ENCODE data around the gene XYLT1. TPM values are rescaled to one million over a fixed set of nuclear protein-coding genes. Genes with fewer than 3 reads are reported as not detected.

Gene XYLT1
- total RNA-seq, 1 experiment from 2014 or later: 25.0 TPM

GRCh38 chr16:17160285-17160853 lies 310.4 kb downstream of the XYLT1 start:
- no peaks in the 10 kb centered on the region for H3K9me3 Mint-ChIP-seq
- no peaks in the 10 kb centered on the region for H3K36me3 Mint-ChIP-seq
- ATAC-seq (peak; percentile 60), DNase-seq (ENCODE audit: low spot score) (no peak)
- peak overlapping the region; percentile 1; the same call in 1 of the 2 replicates for H3K27ac Mint-ChIP-seq
- CTCF ChIA-PET: interaction anchor here (1.0 to 2.3 kb wide), 5 partner anchors 10 to 385 kb away, joined by 3 to 8 read pairs (median 3); no protein-coding TSS in a partner anchor
- peaks cover 25% of the 10 kb centered on the region for H3K4me1 Mint-ChIP-seq
- no peaks in the 10 kb centered on the region for H3K27me3 Mint-ChIP-seq (ENCODE audit: low read depth)
- H3K4me3 Mint-ChIP-seq: no peak overlapping the region
- POLR2A ChIA-PET: interaction anchor here (1.2 kb wide), 1 partner anchor 11 kb away, joined by 5 read pairs; no protein-coding TSS in a partner anchor
- no peak for TF ChIP-seq FOXK1 (CRISPR knock-in tag; IDR thresholded peaks at IDR 0.05)
- TF ChIP-seq ZNF532 (CRISPR knock-in tag; IDR thresholded peaks at IDR 0.05; ENCODE audit: borderline replicate concordance): no peak
- no peak for TF ChIP-seq SMAD4 (CRISPR knock-in tag; IDR thresholded peaks at IDR 0.05)
- TF ChIP-seq IRF2 (CRISPR knock-in tag; IDR thresholded peaks at IDR 0.05; ENCODE audit: borderline replicate concordance, low read depth): no peak
- no peak for TF ChIP-seq ZNF423 (CRISPR knock-in tag; IDR thresholded peaks at IDR 0.05)
- no peak for TF ChIP-seq CBFB (CRISPR knock-in tag; IDR thresholded peaks at IDR 0.05; ENCODE audit: low read depth)
- TF ChIP-seq ZBTB21 (CRISPR knock-in tag; IDR thresholded peaks at IDR 0.05; ENCODE audit: borderline replicate concordance): no peak
- TF ChIP-seq ZBTB43 (CRISPR knock-in tag; IDR thresholded peaks at IDR 0.05): no peak
- TF ChIP-seq TEAD4 (CRISPR knock-in tag; IDR thresholded peaks at IDR 0.05): no peak
- no peak for TF ChIP-seq USF2 (CRISPR knock-in tag; IDR thresholded peaks at IDR 0.05)
- TF ChIP-seq ZNF512 (CRISPR knock-in tag; IDR thresholded peaks at IDR 0.05; ENCODE audit: borderline replicate concordance): no peak
- TF ChIP-seq ETV6 (CRISPR knock-in tag; IDR thresholded peaks at IDR 0.05): no peak
- TF ChIP-seq FOXP4 (CRISPR knock-in tag; IDR thresholded peaks at IDR 0.05): no peak
- TF ChIP-seq ZNF396 (CRISPR knock-in tag; IDR thresholded peaks at IDR 0.05; ENCODE audit: borderline replicate concordance): no peak

GRCh38 chr16:17159617-17160016 lies 311.1 kb downstream of the XYLT1 start:
- ATAC-seq: no peak

More at GRCh38 chr16:17159617-17160016, 311.1 kb downstream of the XYLT1 start:
- Mint-ChIP-seq H3K9me3 (no peaks in the 10 kb centered on the region), H3K36me3 (no peaks in the 10 kb centered on the region), H3K4me3 (no peak overlapping the region), H3K27me3 (ENCODE audit: low read depth) (no peaks in the 10 kb centered on the region), H3K27ac (no peak overlapping the region), H3K4me1 (peaks cover 25% of the 10 kb centered on the region)
- no peak for TF ChIP-seq ZNF512 (CRISPR knock-in tag; IDR thresholded peaks at IDR 0.05; ENCODE audit: borderline replicate concordance)
- TF ChIP-seq MXD4 (CRISPR knock-in tag; IDR thresholded peaks at IDR 0.05; ENCODE audit: borderline replicate concordance): no peak
- DNase-seq (ENCODE audit: low spot score): no peak
- ChIA-PET CTCF (interaction anchor here (1.4 to 2.3 kb wide), 3 partner anchors 9 to 309 kb away, joined by 3 to 8 read pairs (median 8); no protein-coding TSS in a partner anchor), POLR2A (interaction anchor here (1.2 kb wide), 1 partner anchor 10 kb away, joined by 5 read pairs; no protein-coding TSS in a partner anchor)
